Liver (tissue), 9 donors: ENCODE data around the gene TP53I13. TPM values are rescaled to one million over a fixed set of nuclear protein-coding genes. Genes with fewer than 3 reads are reported as not detected.

Experiments used
- DNase-seq: peaks from one replicate; pipeline ENCODE4 v3.0.0-alpha.2; 2017; ENCODE audit warnings: low spot score
- H3K27ac ChIP-seq, 2 donors: one replicate each; pipeline ENCODE4 v1.7.0; 2013; ENCODE audit warnings: inconsistent platforms in 2 of 2, low read length in 2 of 2, control low read depth in 1 of 2, low read depth in 1 of 2, mild to moderate bottlenecking in 1 of 2
- H3K27me3 ChIP-seq, 4 donors: one replicate each; pipeline versions ENCODE4 v1.6.1 to v1.7.0; 2013; ENCODE audit warnings: low read length in 3 of 4, inconsistent platforms in 1 of 4, mild to moderate bottlenecking in 1 of 4, moderate library complexity in 1 of 4; ENCODE audit not compliant: control insufficient read depth in 4 of 4, insufficient read depth in 4 of 4
- H3K36me3 ChIP-seq, 4 donors: one replicate each; pipeline versions ENCODE4 v1.6.1 to v1.7.0; 2013; ENCODE audit warnings: low read length in 3 of 4, mild to moderate bottlenecking in 3 of 4, low read depth in 1 of 4, moderate library complexity in 1 of 4; ENCODE audit not compliant: control insufficient read depth in 4 of 4, insufficient read depth in 3 of 4
- H3K4me1 ChIP-seq, 4 donors: one replicate each; pipeline versions ENCODE4 v1.6.1 to v1.7.0; 2013; ENCODE audit warnings: low read length in 3 of 4, mild to moderate bottlenecking in 3 of 4, moderate library complexity in 1 of 4; ENCODE audit not compliant: control insufficient read depth in 4 of 4, insufficient read depth in 4 of 4
- H3K4me3 ChIP-seq, 3 donors: one replicate each; pipeline versions ENCODE4 v1.6.1 to v1.7.0; 2013; ENCODE audit warnings: low read length in 3 of 3, control low read depth in 1 of 3, low read depth in 1 of 3, mild to moderate bottlenecking in 1 of 3
- H3K9ac ChIP-seq, 2 donors: one replicate each; pipeline ENCODE4 v1.7.0; 2013; ENCODE audit warnings: low read length in 2 of 2, mild to moderate bottlenecking in 2 of 2, moderate library complexity in 2 of 2, control low read depth in 1 of 2, low read depth in 1 of 2
- H3K9me3 ChIP-seq, 4 donors: one replicate each; pipeline versions ENCODE4 v1.6.1 to v1.7.0; 2013; ENCODE audit warnings: low read length in 3 of 4; ENCODE audit not compliant: control insufficient read depth in 4 of 4
- EGR1 ChIP-seq, 2 donors: IDR thresholded peaks; 2 replicates each; pipeline ENCODE4 v1.6.1; 2016 to 2018; ENCODE audit warnings: antibody characterized with exemption in 2 of 2, low read depth in 2 of 2
- FOXA1 ChIP-seq: IDR thresholded peaks from 2 replicates; pipeline ENCODE4 v1.6.1; 2016; ENCODE audit warnings: antibody characterized with exemption
- FOXA2 ChIP-seq: IDR thresholded peaks from 2 replicates; pipeline ENCODE4 v1.6.1; 2016; ENCODE audit warnings: antibody characterized with exemption
- GABPA ChIP-seq, 2 donors: IDR thresholded peaks in 1 of 2; conservative IDR thresholded peaks in 1 of 2; 2 replicates each; pipeline ENCODE4 v1.6.1; 2016; ENCODE audit warnings: antibody characterized with exemption in 2 of 2, mild to moderate bottlenecking in 1 of 2, moderate library complexity in 1 of 2
- HNF4A ChIP-seq, 2 donors: conservative IDR thresholded peaks; 2 replicates each; pipeline ENCODE4 v1.6.1; 2016; ENCODE audit warnings: antibody characterized with exemption in 2 of 2, mild to moderate bottlenecking in 2 of 2
- HNF4G ChIP-seq: IDR thresholded peaks from 2 replicates; pipeline ENCODE4 v1.6.1; 2016; ENCODE audit warnings: antibody characterized with exemption
- JUND ChIP-seq, 2 donors: IDR thresholded peaks; 2 replicates each; pipeline ENCODE4 v1.6.1; 2016; ENCODE audit warnings: antibody characterized with exemption in 2 of 2
- MAX ChIP-seq: IDR thresholded peaks from 2 replicates; pipeline ENCODE4 v1.6.1; 2016; ENCODE audit warnings: antibody characterized with exemption
- NR2F2 ChIP-seq: IDR thresholded peaks from 2 replicates; pipeline ENCODE4 v1.6.1; 2016; ENCODE audit warnings: antibody characterized with exemption
- REST ChIP-seq: IDR thresholded peaks from 2 replicates; pipeline ENCODE4 v1.6.1; 2016; ENCODE audit warnings: antibody characterized with exemption, mild to moderate bottlenecking
- RXRA ChIP-seq, 2 donors: IDR thresholded peaks; 2 replicates each; pipeline ENCODE4 v1.6.1; 2017 to 2018; ENCODE audit warnings: antibody characterized with exemption in 2 of 2, mild to moderate bottlenecking in 1 of 2
- SP1 ChIP-seq: IDR thresholded peaks from 2 replicates; pipeline ENCODE4 v1.6.1; 2018; ENCODE audit warnings: antibody characterized with exemption, mild to moderate bottlenecking
- TAF1 ChIP-seq: conservative IDR thresholded peaks from 2 replicates; pipeline ENCODE4 v1.6.1; 2016; ENCODE audit warnings: antibody characterized with exemption, mild to moderate bottlenecking
- YY1 ChIP-seq: IDR thresholded peaks from 2 replicates; pipeline ENCODE4 v1.6.1; 2016; ENCODE audit warnings: antibody characterized with exemption, mild to moderate bottlenecking
- ZBTB33 ChIP-seq: IDR thresholded peaks from 2 replicates; pipeline ENCODE4 v1.6.1; 2016; ENCODE audit warnings: antibody characterized with exemption
- WGBS: extraction: QIAGEN DNeasy Blood & Tissue Kit; methylation state at CpG from one replicate; pipeline ENCODE4 v1.1.7; 2013; 5-methylcytosine and 5-hydroxymethylcytosine counted together
- polyA plus RNA-seq, 2 donors: library from polyadenylated mRNA; stranded (reverse) in 1 of 2; unstranded in 1 of 2; fragments of 200-250 nt in 1 of 2; fragments of >200 nt in 1 of 2; fragmentation: Nextera tagmentation in 1 of 2; extraction: Ambion mirVana in 1 of 2; gene quantifications; one replicate each; pipeline versions ENCODE4 v1.2.1 to v1.2.3, GENCODE V29; 2013 to 2015
- total RNA-seq, 2 donors: library from RNA; depleted of rRNA; stranded (reverse); fragments of >200 nt; gene quantifications; one replicate each; pipeline ENCODE4 v1.2.3, GENCODE V29; 2014
- TF ChIP-seq, protein P1 (sequence below): IDR thresholded peaks from 2 replicates; pipeline ENCODE4 v1.6.1; 2016; ENCODE audit warnings: antibody characterized with exemption
- TF ChIP-seq, protein P2 (sequence below): fragments of 150-350 bp; IDR thresholded peaks from 2 replicates; pipeline ENCODE4 v1.5.1; 2017; ENCODE audit warnings: improper control_type of control experiment, low read depth, low read length; ENCODE audit not compliant: missing input control
- donor health status: healthy.
- donor health status: healthy.
- donor health status: healthy.
- donor health status: healthy.
- donor health status: healthy.

Gene TP53I13
- total and polyA plus RNA-seq, 4 donors: 12.2 to 42.6 (median 24.5) TPM

DNA sequence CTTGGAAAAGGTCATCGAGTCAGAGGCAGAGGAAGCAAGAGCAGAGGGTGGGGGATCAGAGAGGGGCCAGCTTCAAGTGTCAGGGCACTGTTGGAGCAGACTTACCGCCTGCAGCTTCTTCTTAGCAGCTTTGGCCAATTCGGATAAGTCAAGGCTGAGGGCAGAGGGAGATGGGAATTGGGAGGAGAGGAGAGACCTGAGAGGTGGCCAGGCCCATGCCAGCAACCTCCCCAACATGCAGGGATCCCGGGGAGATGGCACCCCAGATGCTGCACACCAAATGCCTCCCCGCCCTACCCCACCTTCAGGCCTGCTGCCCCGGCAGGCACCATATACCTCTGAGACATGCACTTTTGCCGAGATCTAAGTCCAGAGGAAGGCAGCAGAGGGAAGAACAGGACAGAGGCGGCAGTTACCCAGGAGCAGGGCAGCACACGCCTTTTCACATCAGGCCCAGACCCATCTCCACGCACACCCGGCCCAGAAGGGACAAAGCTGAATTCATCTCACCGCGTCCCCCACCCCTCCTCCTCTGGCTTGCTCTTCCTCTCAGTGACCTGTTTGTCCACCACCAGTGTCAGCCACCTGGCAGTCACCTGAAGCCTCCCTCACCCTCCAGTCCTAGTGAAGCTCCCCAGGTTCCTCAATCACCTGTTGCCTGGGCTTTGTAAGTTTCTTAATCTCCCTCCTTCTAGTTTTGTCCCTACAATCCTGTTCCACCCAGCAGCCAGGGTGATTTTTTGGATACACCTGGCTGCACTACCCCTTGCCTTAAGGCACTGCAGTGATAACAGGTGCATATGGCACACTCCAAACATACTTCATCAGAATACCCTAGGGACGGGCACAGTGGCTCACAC is 10.4 kb downstream of the TP53I13 start:
- no peaks in the 10 kb centered on the region for H3K27me3 ChIP-seq
- WGBS: 95% methylated on average over 14 of the region's 14 CpGs
- DNase-seq: no peak
- TF ChIP-seq REST (no peak), RXRA (IDR thresholded peaks at IDR 0.05) (no peak), SP1 (no peak), EGR1 (IDR thresholded peaks at IDR 0.05; ENCODE audit: low read depth in 2 of 2) (no peak), TAF1 (no peak), ZBTB33 (no peak), FOXA2 (no peak), MAX (no peak), HNF4A (conservative IDR thresholded peaks at IDR 0.05) (no peak), FOXA1 (no peak), NR2F2 (no peak), JUND (IDR thresholded peaks at IDR 0.05) (no peak), GABPA (IDR thresholded peaks at IDR 0.05 in 1 of 2, conservative IDR thresholded peaks at IDR 0.05 in 1 of 2) (no peak), HNF4G (no peak), YY1 (no peak)
- TF ChIP-seq, protein P1, sequence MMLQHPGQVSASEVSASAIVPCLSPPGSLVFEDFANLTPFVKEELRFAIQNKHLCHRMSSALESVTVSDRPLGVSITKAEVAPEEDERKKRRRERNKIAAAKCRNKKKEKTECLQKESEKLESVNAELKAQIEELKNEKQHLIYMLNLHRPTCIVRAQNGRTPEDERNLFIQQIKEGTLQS: no peak
- TF ChIP-seq, protein P2, sequence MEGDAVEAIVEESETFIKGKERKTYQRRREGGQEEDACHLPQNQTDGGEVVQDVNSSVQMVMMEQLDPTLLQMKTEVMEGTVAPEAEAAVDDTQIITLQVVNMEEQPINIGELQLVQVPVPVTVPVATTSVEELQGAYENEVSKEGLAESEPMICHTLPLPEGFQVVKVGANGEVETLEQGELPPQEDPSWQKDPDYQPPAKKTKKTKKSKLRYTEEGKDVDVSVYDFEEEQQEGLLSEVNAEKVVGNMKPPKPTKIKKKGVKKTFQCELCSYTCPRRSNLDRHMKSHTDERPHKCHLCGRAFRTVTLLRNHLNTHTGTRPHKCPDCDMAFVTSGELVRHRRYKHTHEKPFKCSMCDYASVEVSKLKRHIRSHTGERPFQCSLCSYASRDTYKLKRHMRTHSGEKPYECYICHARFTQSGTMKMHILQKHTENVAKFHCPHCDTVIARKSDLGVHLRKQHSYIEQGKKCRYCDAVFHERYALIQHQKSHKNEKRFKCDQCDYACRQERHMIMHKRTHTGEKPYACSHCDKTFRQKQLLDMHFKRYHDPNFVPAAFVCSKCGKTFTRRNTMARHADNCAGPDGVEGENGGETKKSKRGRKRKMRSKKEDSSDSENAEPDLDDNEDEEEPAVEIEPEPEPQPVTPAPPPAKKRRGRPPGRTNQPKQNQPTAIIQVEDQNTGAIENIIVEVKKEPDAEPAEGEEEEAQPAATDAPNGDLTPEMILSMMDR: no peak
- H3K36me3 ChIP-seq: peaks cover 0 to 25% (median 6%) of the 10 kb centered on the region in 4 donors
- H3K9me3 ChIP-seq: no peaks in the 10 kb centered on the region
- no peak overlapping the region for H3K27ac ChIP-seq
- H3K4me1 ChIP-seq: peaks cover 10 to 17% (median 14%) of the 10 kb centered on the region in 4 donors
- H3K4me3 ChIP-seq: no peak overlapping the region
- H3K9ac ChIP-seq: no peak overlapping the region
